HG03565 (cell line): ENCODE measurements around the gene SAYSD1.
"Not testable (repeated sequence)": the region's sequence is repeated elsewhere in the genome, so short reads cannot be mapped to it uniquely, and the experiment has no call there.

Experiments
- ATAC-seq: cut with Tn5 transposase; IDR thresholded peaks from one replicate; pipeline ENCODE4 v1.9.1; 2021; ENCODE audit warnings: mild to moderate bottlenecking, moderate library complexity; ENCODE audit not compliant: unreplicated experiment

Gene SAYSD1

GRCh38 chr6:39114704-39115599 is at the start of gene SAYSD1:
SAYSD1 (minus strand) TSS chr6:39115186; CDS start chr6:39115089, 97 bp downstream.
- peak; percentile 82 for ATAC-seq

DNA sequence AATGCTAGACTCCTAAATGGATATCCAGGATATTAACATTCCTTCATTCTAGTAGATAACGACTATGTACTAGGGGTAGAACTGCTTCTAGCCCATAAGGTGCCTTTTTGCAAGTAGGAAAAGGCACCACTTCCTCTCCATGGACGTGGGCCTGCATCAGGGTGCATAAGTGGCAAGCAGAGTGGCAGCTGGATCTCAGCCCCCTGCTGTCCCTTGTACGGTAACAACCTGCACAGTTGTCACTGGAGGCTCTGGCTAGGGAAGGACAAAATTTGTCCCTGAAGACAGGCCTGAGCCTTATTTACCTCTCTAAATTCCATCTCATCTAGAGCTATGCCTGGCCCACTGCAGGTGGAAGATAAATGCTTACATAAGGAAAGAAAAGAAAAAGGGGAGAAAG is 42.5 kb upstream of the SAYSD1 start:
- no peak for ATAC-seq

DNA sequence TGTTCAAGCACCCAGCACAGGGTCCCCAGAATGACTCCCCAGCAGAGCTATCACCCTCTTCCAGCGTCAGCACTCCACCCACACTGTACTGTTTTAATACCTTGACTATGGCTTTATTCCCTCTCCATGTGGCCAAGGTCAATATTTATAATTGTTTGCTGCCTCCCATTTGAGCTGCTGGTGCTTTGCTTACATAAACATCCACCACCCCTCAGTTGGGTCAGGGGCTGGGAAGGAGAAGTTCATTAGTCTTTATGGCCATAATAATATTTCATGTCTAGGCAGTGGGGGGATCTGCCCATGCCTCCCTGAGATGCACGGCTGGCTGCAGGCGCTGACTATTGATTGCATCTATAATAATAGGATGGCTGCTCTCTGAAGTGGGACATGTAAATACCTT is 41.8 kb upstream of the SAYSD1 start:
- no peak for ATAC-seq

- no peak for ATAC-seq
Observed at GRCh38 chr6:39154705-39155104, 39.7 kb upstream of the SAYSD1 start.

DNA sequence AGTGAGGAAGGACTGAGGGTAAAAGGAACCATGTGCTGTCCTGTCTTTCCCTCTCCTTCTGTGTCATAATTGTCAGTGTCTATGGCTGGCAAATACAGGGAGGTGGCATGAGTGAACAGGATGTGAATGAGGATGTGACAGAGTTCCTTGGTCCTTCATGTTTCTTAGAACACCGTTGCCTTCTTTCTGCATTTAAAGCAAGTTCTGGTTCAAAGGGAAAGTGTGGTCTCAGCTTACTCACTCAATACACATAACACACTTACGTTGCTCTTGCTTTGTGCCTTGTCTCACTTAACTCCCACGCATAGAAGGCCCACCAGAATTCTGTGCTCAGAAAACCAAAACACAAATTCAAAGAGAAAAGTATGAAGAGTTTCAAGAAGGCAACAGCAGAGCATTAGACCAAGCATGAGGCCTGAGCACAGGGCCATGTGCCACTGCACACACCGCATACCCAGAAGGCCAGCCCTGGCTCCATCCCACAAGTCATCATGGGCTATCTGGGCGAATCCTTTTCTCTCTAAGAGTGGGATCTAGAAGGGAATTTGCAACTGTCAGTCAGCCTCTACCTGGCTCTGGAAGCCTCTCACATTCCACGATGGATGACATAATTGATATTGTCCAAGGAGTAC is 38.9 kb upstream of the SAYSD1 start:
- ATAC-seq = no peak

- ATAC-seq = no peak
Observed at GRCh38 chr6:39152262-39152661, 37.3 kb upstream of the SAYSD1 start.

DNA sequence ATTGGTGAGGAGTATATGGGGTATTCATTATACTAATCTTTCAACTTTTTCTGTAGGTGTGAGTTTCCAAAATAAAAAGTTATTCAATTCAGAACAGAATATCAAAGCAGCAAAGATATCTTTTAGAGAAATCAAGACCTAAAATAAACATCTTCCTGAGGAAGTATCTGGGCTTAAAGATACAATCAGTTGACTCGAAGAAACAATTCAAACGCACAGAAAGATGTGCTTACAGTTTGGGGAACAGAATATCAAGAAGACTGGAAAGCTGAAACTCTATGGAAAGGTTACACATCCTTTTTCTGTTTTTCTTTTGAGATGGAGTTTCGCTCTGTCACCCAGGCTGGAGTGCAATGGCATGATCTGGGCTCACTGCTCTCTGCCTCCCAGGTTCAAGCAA is 36.2 kb upstream of the SAYSD1 start:
- ATAC-seq = no peak

- ATAC-seq = no peak
Observed at GRCh38 chr6:39144481-39145173, 29.6 kb upstream of the SAYSD1 start.

GRCh38 chr6:39143238-39143930 is 28.4 kb upstream of the SAYSD1 start:
- no peak for ATAC-seq

DNA sequence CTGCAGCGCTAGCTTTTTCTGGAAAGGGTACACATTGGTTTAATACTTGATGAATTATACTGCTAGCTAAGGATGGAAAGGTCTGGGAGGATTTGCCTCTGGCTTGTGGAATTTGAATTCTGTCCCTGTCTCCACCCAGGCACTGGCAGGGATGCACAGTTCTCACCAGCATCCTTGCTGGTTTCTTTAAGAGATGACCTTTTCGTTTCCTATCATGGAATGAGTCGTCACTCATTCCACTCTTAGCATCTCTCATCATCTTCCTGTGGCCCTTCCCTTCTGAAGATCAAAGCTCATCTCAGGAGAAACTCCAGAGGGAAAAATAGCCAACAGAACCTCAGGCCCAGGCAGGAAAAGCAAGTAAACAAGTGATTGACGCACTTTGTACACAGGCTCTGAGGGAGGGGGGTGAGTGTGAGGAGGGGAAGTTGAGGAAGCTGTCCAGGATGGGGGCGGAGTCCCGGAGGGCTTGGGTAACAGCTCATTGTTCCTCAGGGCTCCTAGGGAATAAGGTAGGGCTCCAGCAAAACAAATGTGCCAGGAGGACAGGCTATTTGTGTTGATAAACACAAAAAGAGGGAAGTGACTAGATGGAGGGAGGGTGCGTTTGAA is 25.7 kb upstream of the SAYSD1 start:
- ATAC-seq = no peak

DNA sequence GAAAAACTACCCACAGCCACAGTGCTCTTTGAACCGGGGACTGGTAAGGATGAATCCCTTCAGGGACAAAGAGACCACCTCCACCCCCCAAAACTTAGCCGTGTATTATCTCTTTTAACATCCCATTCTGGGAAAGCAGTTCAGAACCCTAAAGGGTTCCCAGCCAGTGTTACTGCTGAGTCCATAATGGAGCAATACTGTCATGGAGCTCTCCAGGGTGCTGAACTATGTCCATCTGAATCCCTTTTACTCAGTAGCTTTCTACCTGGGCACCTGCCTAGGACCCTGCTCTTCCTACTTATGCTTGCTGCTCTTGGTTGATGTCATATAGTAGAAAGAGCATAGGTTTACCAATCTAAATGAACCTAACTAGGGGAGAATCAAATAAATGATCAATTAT is 22.3 kb upstream of the SAYSD1 start:
- no peak for ATAC-seq

GRCh38 chr6:39136207-39136606 is 21.2 kb upstream of the SAYSD1 start:
- ATAC-seq = not testable (repeated sequence)

GRCh38 chr6:39134761-39135160 is 19.8 kb upstream of the SAYSD1 start:
- not testable (repeated sequence) for ATAC-seq

GRCh38 chr6:39130691-39131090 is 15.7 kb upstream of the SAYSD1 start:
- ATAC-seq = no peak

DNA sequence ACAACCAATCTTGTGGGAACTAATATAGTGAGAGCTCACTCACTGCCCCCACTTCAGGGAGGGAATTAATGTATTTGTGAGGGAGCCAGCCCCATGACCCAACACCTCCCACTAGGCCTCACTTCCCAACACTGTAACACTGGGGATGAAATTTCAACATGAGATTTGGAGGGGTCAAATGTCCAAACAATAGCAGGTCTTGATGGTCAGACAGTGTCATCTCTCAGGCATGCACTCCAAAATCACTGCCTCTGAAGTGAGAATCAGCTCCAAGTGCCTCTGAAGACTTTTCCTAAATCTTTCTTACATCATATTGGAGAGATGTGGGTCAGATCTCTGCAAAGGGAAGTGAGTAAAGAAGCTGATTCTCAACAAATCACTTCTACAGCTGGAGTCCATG is 13.8 kb upstream of the SAYSD1 start:
- ATAC-seq = no peak

GRCh38 chr6:39128106-39128505 is 13.1 kb upstream of the SAYSD1 start:
- ATAC-seq = no peak

- ATAC-seq = no peak
Observed at GRCh38 chr6:39124114-39124513, 9.1 kb upstream of the SAYSD1 start.

DNA sequence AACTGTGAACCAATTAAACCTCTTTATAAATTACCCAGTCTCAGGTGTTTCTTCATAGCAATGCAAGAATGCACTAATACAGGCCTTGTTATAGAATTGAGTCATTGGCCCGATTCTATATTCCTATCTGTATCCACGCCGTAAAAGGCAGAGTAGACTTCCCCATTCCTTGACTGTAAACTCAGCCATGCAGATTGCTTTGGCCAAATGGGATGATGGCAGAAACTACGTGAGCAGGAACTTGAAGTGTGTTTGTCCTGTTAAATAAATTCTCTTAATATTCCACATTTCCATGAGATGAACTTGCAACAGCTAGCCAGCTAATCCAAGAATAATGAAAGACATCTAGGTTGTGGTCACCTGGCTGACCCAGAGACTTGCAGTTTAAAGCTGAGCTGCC is 3.9 kb upstream of the SAYSD1 start:
- no peak for ATAC-seq

GRCh38 chr6:39114388-39114703 is 640 bp downstream of the SAYSD1 start:
- ATAC-seq = no peak

- no peak for ATAC-seq
Observed at GRCh38 chr6:39113788-39114187, 1.2 kb downstream of the SAYSD1 start.

GRCh38 chr6:39111280-39111679 is 3.7 kb downstream of the SAYSD1 start:
- no peak for ATAC-seq
